Central memory CD4-positive, alpha-beta T cell (primary cell): ENCODE measurements around the gene RPL13.
"Not testable (repeated sequence)": the region's sequence is repeated elsewhere in the genome, so short reads cannot be mapped to it uniquely, and the experiment has no call there.

Experiments
- DNase-seq: peaks from one replicate; pipeline ENCODE4 v3.0.0; 2022

Gene RPL13

GRCh38 chr16:89563639-89564392 is 3.3 kb downstream of the RPL13 start:
- DNase-seq, result no peak

- no peak for DNase-seq
These were observed 4.2 kb downstream of the RPL13 start for GRCh38 chr16:89564476-89565255.

GRCh38 chr16:89565256-89565505 is 4.7 kb downstream of the RPL13 start:
- no peak for DNase-seq

- DNase-seq, result peak; percentile 42
These were observed 5.3 kb downstream of the RPL13 start for GRCh38 chr16:89565506-89566372.

- no peak for DNase-seq
These were observed 7.4 kb downstream of the RPL13 start for GRCh38 chr16:89567656-89568594.

GRCh38 chr16:89569506-89570341 is 9.2 kb downstream of the RPL13 start:
- DNase-seq, result no peak

- no peak for DNase-seq
These were observed 10.0 kb downstream of the RPL13 start for GRCh38 chr16:89570342-89570923.

- DNase-seq, result not testable (repeated sequence)
These were observed 10.6 kb downstream of the RPL13 start for GRCh38 chr16:89570983-89571598.

- no peak for DNase-seq
These were observed 11.2 kb downstream of the RPL13 start for GRCh38 chr16:89571636-89572035.

GRCh38 chr16:89572073-89572484 is 11.6 kb downstream of the RPL13 start:
- no peak for DNase-seq

GRCh38 chr16:89572485-89573205 is 12.2 kb downstream of the RPL13 start:
- DNase-seq, result no peak

GRCh38 chr16:89573826-89574680 is 13.6 kb downstream of the RPL13 start:
- DNase-seq, result no peak

GRCh38 chr16:89574681-89575246 is 14.3 kb downstream of the RPL13 start:
- peak; percentile 44 for DNase-seq

GRCh38 chr16:89575247-89576152 is 15.0 kb downstream of the RPL13 start, which contains the start of gene CPNE7:
Gene CPNE7, plus strand, starts transcription at chr16:89575758. Its CDS starts 140 bp downstream, at chr16:89575898.
- DNase-seq, result no peak

- DNase-seq, result no peak
These were observed 15.9 kb downstream of the RPL13 start for GRCh38 chr16:89576153-89577054.
